Activated CD8-positive, alpha-beta memory T cell treated with anti-CD3 and anti-CD28 coated beads, Interleukin-2, amount 10 ng/mL, durations not matched to agents 7 days and 5 days (primary cell): ENCODE measurements around the gene MRGPRE. TPM values are rescaled to one million over a fixed set of nuclear protein-coding genes. Genes with fewer than 3 reads are reported as not detected.

Experiments
- ATAC-seq: fragments of 150-1000 bp; cut with Tn5 transposase; one replicate; pipeline ENCODE4 v1.10.0; 2021; ENCODE audit warnings: moderate library complexity
- CTCF ChIA-PET: fragments of 350-600 bp; sonication (Branson Sonifier 250); formaldehyde crosslinking; loops from one replicate; lab custom pipeline; 2021; ENCODE audit warnings: antibody characterized with exemption; lab: Charles Lee
- DNase-seq: peaks from one replicate; pipeline ENCODE4 v3.0.0-alpha.2; 2020
- H3K27ac Mint-ChIP-seq: one replicate; pipeline ENCODE4 v1.8.0; 2021; ENCODE audit warnings: mild to moderate bottlenecking, mixed read lengths
- H3K27me3 Mint-ChIP-seq: one replicate; pipeline ENCODE4 v1.8.0; 2021; ENCODE audit warnings: mixed read lengths
- H3K36me3 Mint-ChIP-seq: one replicate; pipeline ENCODE4 v1.8.0; 2021; ENCODE audit warnings: mild to moderate bottlenecking, mixed read lengths
- H3K4me1 Mint-ChIP-seq: one replicate; pipeline ENCODE4 v1.8.0; 2021; ENCODE audit warnings: mixed read lengths
- H3K4me3 Mint-ChIP-seq: one replicate; pipeline ENCODE4 v1.8.0; 2021; ENCODE audit warnings: mild to moderate bottlenecking, moderate library complexity, mixed read lengths
- H3K9me3 Mint-ChIP-seq: one replicate; pipeline ENCODE4 v1.8.0; 2022; ENCODE audit warnings: low read depth, mixed read lengths
- total RNA-seq, 2 experiments: library from RNA; stranded (reverse); gene quantifications; one replicate each; pipeline ENCODE4 v1.2.3, GENCODE V29; 2021

The MRGPRE gene
- total RNA-seq, 2 experiments from 2014 or later: not detected

DNA sequence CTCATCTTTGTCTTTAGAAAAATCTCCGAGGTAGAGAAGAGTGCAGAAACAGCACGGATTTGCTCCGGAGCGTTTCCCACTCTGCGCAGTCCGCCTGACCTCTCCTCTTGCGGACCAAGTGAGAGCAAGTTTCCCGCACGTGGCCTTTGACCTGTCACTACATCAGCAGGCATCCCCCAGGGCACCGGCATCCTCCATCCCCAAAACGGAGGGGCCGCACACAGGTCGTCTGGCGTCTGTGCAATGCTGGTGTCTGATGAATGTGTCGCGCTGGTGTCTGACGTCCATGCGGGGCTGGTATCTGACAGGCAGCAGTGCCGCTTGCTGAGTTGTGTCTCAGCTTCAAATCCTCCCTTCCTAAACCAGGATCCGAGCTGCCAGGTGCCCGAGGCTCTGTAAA, 739 bp upstream of the MRGPRE start:
- no peak for ATAC-seq
- Mint-ChIP-seq H3K9me3 (no peaks in the 10 kb centered on the region), H3K4me1 (no peaks in the 10 kb centered on the region), H3K27ac (no peak overlapping the region), H3K4me3 (no peak overlapping the region), H3K27me3 (peaks cover 12% of the 10 kb centered on the region), H3K36me3 (no peaks in the 10 kb centered on the region)
- CTCF ChIA-PET: no interaction called here
- DNase-seq: no peak

- CTCF ChIA-PET: no interaction called here
- DNase-seq (no peak), ATAC-seq (no peak)
- no peaks in the 10 kb centered on the region for H3K36me3 Mint-ChIP-seq
- peaks cover 6% of the 10 kb centered on the region for H3K27me3 Mint-ChIP-seq
- H3K9me3 Mint-ChIP-seq: no peaks in the 10 kb centered on the region
- no peak overlapping the region for H3K27ac Mint-ChIP-seq
- H3K4me1 Mint-ChIP-seq: no peaks in the 10 kb centered on the region
- no peak overlapping the region for H3K4me3 Mint-ChIP-seq
Measured at GRCh38 chr11:3231550-3231850, 717 bp downstream of the MRGPRE start.

GRCh38 chr11:3230636-3231549, 1.3 kb downstream of the MRGPRE start:
- Mint-ChIP-seq H3K4me1 (no peaks in the 10 kb centered on the region), H3K36me3 (no peaks in the 10 kb centered on the region), H3K27me3 (peaks cover 6% of the 10 kb centered on the region), H3K9me3 (no peaks in the 10 kb centered on the region), H3K4me3 (no peak overlapping the region), H3K27ac (no peak overlapping the region)
- CTCF ChIA-PET: no interaction called here
- ATAC-seq (no peak), DNase-seq (no peak)

DNA sequence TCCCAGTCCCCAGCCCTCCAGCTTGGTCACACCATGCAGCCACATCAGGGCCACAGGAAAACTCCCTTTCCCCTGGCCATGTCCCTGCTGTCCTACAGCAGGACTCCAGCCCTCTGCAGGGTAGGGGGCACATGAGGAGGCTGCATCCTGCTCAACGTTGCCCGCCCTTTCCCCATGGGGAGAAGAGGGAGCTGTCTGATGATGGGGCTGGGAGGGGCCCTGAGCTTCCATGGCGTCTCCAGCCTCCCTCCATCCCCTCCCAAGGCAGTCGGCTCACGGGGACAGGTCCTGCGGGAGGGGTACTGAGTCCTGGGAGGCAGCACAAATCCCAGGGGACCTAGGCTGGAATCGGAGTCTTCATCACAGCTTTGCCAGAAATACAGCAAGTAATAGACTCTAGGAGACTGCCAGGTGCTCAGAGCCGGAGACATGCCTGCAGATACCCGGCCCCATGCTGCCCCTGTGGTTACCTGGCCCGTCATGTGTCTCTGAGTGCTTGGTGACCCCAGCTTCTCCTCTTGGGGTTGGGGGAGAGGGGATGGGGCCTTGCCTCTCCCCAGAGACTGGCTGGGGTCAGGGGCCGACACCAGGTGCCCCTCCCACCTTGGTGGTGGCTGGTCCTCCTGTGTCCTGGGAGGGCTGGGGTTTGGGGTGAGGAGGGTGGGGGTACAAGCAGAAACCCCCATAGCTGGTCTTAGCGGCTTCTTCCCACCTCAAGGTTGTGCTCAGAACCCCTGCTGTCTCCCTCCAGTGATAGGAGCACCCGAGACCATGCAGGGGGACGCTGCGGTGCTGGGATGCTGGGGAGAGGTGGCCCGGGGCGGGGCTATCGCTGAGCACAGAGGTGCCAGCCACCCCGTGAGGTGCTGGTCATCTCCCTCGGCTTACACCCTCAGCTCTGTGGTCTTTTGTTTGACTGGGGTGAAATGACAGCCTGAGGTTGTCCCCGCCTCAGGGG, 2.3 kb downstream of the MRGPRE start:
- Mint-ChIP-seq H3K4me1 (no peaks in the 10 kb centered on the region), H3K4me3 (no peak overlapping the region), H3K27ac (no peak overlapping the region), H3K27me3 (no peaks in the 10 kb centered on the region), H3K9me3 (no peaks in the 10 kb centered on the region), H3K36me3 (no peaks in the 10 kb centered on the region)
- no peak for DNase-seq
- no peak for ATAC-seq
- CTCF ChIA-PET: no interaction called here

DNA sequence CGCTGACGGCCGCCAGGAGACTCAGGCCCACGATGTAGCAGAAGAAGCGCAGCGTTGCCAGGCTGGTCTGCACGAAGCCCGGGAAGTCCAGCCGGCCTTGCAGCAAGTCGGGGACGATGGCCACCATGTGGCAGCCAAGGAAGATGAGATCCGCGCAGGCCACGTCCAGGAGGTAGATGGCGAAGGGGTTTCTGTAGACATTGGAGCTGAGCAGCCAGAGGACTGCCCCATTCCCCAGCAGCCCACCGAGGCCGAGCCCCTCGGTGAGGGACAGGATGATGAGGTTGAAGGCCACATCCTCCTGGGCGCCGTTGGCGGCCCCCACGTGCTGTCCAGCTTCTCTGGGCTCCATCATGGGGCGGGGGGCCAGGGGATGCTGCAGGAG, 3.8 kb downstream of the MRGPRE start:
- peaks cover 4% of the 10 kb centered on the region for H3K27me3 Mint-ChIP-seq
- DNase-seq (no peak), ATAC-seq (no peak)
- no peaks in the 10 kb centered on the region for H3K9me3 Mint-ChIP-seq
- CTCF ChIA-PET: no interaction called here
- H3K27ac Mint-ChIP-seq: no peak overlapping the region
- no peaks in the 10 kb centered on the region for H3K36me3 Mint-ChIP-seq
- no peak overlapping the region for H3K4me3 Mint-ChIP-seq
- no peaks in the 10 kb centered on the region for H3K4me1 Mint-ChIP-seq

- CTCF ChIA-PET: no interaction called here
- H3K27ac Mint-ChIP-seq: no peak overlapping the region
- H3K9me3 Mint-ChIP-seq: no peaks in the 10 kb centered on the region
- DNase-seq (no peak), ATAC-seq (no peak)
- H3K4me1 Mint-ChIP-seq: peaks cover under 1% of the 10 kb centered on the region
- peaks cover 8% of the 10 kb centered on the region for H3K27me3 Mint-ChIP-seq
- H3K4me3 Mint-ChIP-seq: no peak overlapping the region
- H3K36me3 Mint-ChIP-seq: no peaks in the 10 kb centered on the region
Measured at GRCh38 chr11:3227568-3228444, 4.4 kb downstream of the MRGPRE start.

DNA sequence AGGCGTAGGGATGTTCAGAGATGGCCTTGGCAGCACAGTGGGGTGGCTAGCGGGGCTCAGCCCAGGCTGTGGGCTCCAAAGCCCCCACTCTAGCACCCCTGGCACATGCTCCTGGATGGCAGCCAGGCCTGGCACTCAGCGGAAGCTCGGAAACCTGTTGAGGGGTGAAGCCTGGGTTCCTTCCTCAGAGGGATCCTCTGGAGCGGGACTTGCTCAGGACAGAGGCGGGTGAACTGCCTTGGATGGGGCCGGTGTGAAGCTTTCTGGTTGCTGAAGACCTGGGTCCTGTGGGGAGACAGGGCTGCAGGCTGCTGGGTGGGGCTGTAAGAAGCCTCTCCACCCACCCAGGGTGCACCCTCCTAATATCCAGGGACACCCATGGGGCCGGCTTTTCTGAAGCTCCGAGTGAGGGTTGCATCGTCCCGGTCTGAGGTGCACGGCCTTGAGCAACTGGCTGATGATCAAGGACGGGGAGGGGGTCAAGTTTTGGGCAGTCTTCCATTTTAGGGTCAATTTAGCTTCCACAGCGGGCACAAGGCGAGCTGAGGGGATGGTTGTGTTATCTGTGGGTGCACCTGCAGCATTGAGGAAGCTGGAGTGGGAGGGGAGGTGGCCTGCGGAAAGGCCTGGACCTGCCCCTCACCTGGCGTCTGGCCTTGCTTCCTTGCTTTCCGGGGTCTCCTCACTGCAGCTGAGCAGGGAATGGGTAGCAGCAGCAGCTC, 5.2 kb downstream of the MRGPRE start:
- Mint-ChIP-seq H3K27me3 (peaks cover 8% of the 10 kb centered on the region), H3K36me3 (no peaks in the 10 kb centered on the region)
- CTCF ChIA-PET: no interaction called here

GRCh38 chr11:3225826-3226750, 6.1 kb downstream of the MRGPRE start:
- no peak for DNase-seq
- peaks cover 2% of the 10 kb centered on the region for H3K4me1 Mint-ChIP-seq
- no peak for ATAC-seq
- CTCF ChIA-PET: interaction anchor here (1.1 kb wide), 1 partner anchor 10 kb away, joined by 3 read pairs; no protein-coding TSS in a partner anchor
- no peaks in the 10 kb centered on the region for H3K36me3 Mint-ChIP-seq
- no peak overlapping the region for H3K4me3 Mint-ChIP-seq
- no peak overlapping the region for H3K27ac Mint-ChIP-seq
- H3K9me3 Mint-ChIP-seq: no peaks in the 10 kb centered on the region
- peaks cover 8% of the 10 kb centered on the region for H3K27me3 Mint-ChIP-seq

More for the DNA sequence above, 5.2 kb downstream of the MRGPRE start:
- Mint-ChIP-seq H3K27ac (no peak overlapping the region), H3K4me1 (peaks cover 2% of the 10 kb centered on the region), H3K4me3 (no peak overlapping the region), H3K9me3 (no peaks in the 10 kb centered on the region)
- DNase-seq: no peak
- no peak for ATAC-seq

DNA sequence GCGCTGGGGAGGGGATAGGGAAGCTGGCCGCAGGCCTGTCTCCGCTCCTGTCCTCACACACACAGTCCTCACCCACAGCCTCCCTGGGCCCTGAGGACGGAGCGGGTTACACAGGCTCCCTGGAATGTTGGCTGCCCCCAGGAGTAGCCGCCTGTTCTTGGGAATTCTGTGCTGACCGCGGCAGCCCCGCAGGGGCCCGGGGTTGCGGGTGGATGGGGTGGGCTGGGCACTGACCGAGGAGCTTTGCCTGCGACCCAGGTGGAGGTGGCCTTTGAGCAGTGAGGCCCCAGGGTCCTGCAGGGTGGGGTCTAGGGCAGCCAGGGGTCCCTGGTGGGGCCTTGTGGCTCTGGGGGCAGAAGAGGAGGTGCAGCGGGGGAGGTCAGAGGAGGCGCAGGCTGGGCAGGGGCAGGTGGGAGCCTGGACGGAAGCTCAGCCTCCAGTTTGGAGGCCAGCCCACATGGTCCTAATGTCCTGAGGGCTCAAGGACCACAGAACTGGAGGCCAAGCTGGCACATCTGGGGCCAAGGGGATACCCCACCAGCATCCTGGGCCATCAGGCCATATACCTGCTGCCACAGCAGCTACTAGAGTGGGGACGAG, 7.0 kb downstream of the MRGPRE start:
- no peak for ATAC-seq
- peak; percentile 32 for DNase-seq
- Mint-ChIP-seq H3K4me1 (peaks cover 2% of the 10 kb centered on the region), H3K9me3 (no peaks in the 10 kb centered on the region), H3K27ac (no peak overlapping the region), H3K27me3 (peaks cover 8% of the 10 kb centered on the region), H3K36me3 (no peaks in the 10 kb centered on the region), H3K4me3 (no peak overlapping the region)
- CTCF ChIA-PET: interaction anchor here (1.1 kb wide), 1 partner anchor 9 kb away, joined by 3 read pairs; no protein-coding TSS in a partner anchor

- Mint-ChIP-seq H3K9me3 (no peaks in the 10 kb centered on the region), H3K36me3 (no peaks in the 10 kb centered on the region), H3K4me3 (no peak overlapping the region), H3K27me3 (peaks cover 8% of the 10 kb centered on the region), H3K4me1 (peaks cover 2% of the 10 kb centered on the region), H3K27ac (no peak overlapping the region)
- CTCF ChIA-PET: no interaction called here
- DNase-seq: peak; percentile 34
- no peak for ATAC-seq
Measured at GRCh38 chr11:3224401-3225057, 7.7 kb downstream of the MRGPRE start.

- CTCF ChIA-PET: no interaction called here
Measured at GRCh38 chr11:3223932-3224381, 8.3 kb downstream of the MRGPRE start.

More at GRCh38 chr11:3223932-3224381, 8.3 kb downstream of the MRGPRE start:
- Mint-ChIP-seq H3K36me3 (no peaks in the 10 kb centered on the region), H3K9me3 (no peaks in the 10 kb centered on the region), H3K4me1 (peaks cover 2% of the 10 kb centered on the region), H3K4me3 (no peak overlapping the region), H3K27me3 (peaks cover 8% of the 10 kb centered on the region), H3K27ac (no peak overlapping the region)
- ATAC-seq: no peak
- DNase-seq: peak; percentile 19
